ENCODE measurements around the gene MAP2. TPM values are rescaled to one million over a fixed set of nuclear protein-coding genes. Genes with fewer than 3 reads are reported as not detected.

Gene MAP2
- total RNA-seq, 1 experiment from 2014 or later: 71.1 TPM

DNA sequence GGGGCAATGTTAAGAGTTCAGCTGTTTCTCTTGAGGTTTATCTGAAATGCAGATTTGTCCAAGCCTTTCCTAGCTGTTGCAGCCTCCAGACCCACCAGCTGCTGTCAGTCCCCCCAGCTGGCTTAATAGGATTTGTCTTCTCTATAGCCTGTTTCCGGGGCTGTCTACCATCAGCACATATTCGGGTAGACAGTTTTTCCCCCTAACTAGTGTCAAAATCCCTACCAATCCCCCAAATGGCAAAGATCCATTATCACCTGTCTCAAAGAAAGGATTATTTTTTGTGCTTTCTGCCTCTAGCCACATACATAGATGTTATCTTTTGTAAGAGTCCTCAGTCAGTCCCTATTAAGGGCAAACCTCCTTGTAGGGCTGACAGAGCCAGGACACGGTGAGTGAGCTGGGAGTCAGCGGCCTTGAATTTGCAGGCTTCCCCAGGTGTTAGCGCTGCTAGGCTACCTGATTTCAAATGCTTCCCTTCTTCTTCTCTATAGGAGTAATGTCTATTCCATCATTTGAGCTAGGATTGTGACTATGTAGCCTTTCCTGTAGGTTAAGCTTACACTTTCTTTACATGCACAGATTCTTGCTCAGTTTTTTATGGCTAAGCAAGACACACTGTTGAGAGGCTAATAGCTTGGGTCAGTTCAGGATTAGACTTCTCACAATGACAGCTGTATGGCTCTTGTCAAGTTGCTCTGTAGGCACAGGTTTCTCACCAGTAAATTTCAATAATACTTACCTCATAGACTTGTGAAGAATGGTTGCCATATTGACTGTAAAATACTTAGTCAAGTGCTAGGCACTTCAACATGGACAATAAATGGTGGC is 176.7 kb downstream of the MAP2 start:
- Histone ChIP-seq H3K27ac (no peak overlapping the region), H3K4me2 (no peak overlapping the region), H3K9me2 (ENCODE audit: insufficient read depth) (no peaks in the 10 kb centered on the region), H3K27me3 (ENCODE audit: insufficient read depth, low read depth) (no peaks in the 10 kb centered on the region), H3K36me3 (ENCODE audit: low read depth) (no peaks in the 10 kb centered on the region), H2AFZ (no peak overlapping the region), H3K4me3 (no peak overlapping the region), H4K20me1 (ENCODE audit: insufficient read depth) (no peaks in the 10 kb centered on the region), H3K4me1 (replicated peaks; ENCODE audit: insufficient read depth) (no peaks in the 10 kb centered on the region), H3F3A (ENCODE audit: insufficient read depth, low read depth) (no peaks in the 10 kb centered on the region), H3K9me3 (ENCODE audit: insufficient read depth, low read depth) (no peaks in the 10 kb centered on the region), H3K79me2 (ENCODE audit: low read depth) (no peaks in the 10 kb centered on the region)
- POLR2A ChIA-PET (ENCODE audit: unreplicated experiment): no interaction called here
- intact Hi-C loops (cut with micrococcal nuclease; ENCODE audit: unreplicated experiment): no loop called here
- DNase-seq: no peak
- CTCF ChIA-PET: no interaction called here
- BruUV-seq (replicated peaks): no TSS peak
- TF ChIP-seq EZH2 (IDR thresholded peaks at IDR 0.05; ENCODE audit: low read depth): no peak
- TF ChIP-seq, protein P1, sequence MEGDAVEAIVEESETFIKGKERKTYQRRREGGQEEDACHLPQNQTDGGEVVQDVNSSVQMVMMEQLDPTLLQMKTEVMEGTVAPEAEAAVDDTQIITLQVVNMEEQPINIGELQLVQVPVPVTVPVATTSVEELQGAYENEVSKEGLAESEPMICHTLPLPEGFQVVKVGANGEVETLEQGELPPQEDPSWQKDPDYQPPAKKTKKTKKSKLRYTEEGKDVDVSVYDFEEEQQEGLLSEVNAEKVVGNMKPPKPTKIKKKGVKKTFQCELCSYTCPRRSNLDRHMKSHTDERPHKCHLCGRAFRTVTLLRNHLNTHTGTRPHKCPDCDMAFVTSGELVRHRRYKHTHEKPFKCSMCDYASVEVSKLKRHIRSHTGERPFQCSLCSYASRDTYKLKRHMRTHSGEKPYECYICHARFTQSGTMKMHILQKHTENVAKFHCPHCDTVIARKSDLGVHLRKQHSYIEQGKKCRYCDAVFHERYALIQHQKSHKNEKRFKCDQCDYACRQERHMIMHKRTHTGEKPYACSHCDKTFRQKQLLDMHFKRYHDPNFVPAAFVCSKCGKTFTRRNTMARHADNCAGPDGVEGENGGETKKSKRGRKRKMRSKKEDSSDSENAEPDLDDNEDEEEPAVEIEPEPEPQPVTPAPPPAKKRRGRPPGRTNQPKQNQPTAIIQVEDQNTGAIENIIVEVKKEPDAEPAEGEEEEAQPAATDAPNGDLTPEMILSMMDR (conservative IDR thresholded peaks at IDR 0.05): no peak

DNA sequence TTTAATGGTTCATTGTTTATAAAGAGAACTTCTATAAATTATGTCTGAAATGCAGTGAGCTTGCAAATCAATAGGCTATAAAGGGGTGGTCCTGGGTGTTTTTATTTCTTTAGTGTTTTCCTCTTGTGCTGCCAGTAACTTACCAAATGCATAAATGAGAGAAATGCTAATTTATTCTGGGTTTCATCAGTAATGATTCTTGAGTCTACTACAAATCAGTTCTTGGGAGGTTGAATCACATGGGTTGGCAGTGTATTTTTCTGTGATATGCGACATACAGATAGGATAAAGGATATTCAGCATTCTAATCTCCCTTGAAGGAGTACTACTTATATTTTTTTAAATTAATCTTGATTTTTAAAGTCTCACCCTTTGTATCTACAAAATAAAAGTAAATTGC is 177.7 kb downstream of the MAP2 start:
- intact Hi-C loops (cut with micrococcal nuclease; ENCODE audit: unreplicated experiment): no loop called here
- ChIA-PET CTCF (no interaction called here), POLR2A (ENCODE audit: unreplicated experiment) (no interaction called here)

DNA sequence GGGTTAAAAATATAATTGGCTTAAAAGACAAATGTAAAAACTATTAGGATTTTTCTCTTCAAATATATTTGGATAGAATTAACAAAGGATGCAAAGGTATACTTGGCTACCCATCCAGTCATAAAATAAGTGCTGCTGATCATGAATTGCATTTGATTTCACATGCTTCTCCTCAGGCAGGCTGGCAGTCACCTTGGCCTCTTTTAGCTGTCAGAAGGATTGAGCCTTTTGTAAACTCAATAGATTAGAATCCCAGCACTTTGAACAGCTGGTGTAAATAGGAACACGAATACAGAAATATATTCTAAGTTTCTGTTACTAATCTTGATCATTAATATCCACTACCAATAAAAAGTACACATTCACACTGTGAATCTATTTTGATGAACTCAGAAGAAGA is 178.4 kb downstream of the MAP2 start:
- Histone ChIP-seq H3K4me3 (no peak overlapping the region), H3F3A (ENCODE audit: insufficient read depth, low read depth) (no peaks in the 10 kb centered on the region), H2AFZ (no peak overlapping the region), H3K4me1 (replicated peaks; ENCODE audit: insufficient read depth) (no peaks in the 10 kb centered on the region), H3K27me3 (ENCODE audit: insufficient read depth, low read depth) (no peaks in the 10 kb centered on the region), H3K9me2 (ENCODE audit: insufficient read depth) (no peaks in the 10 kb centered on the region), H3K36me3 (ENCODE audit: low read depth) (no peaks in the 10 kb centered on the region), H3K4me2 (no peak overlapping the region), H3K9me3 (ENCODE audit: insufficient read depth, low read depth) (no peaks in the 10 kb centered on the region), H4K20me1 (ENCODE audit: insufficient read depth) (no peaks in the 10 kb centered on the region), H3K27ac (no peak overlapping the region), H3K79me2 (ENCODE audit: low read depth) (no peaks in the 10 kb centered on the region)
- intact Hi-C loops (cut with micrococcal nuclease; ENCODE audit: unreplicated experiment): no loop called here
- DNase-seq: no peak
- POLR2A ChIA-PET (ENCODE audit: unreplicated experiment): no interaction called here
- CTCF ChIA-PET: no interaction called here
- TF ChIP-seq, protein P1 (conservative IDR thresholded peaks at IDR 0.05): no peak
- no peak for TF ChIP-seq EZH2 (IDR thresholded peaks at IDR 0.05; ENCODE audit: low read depth)
- no TSS peak for BruUV-seq (replicated peaks)

More for the DNA sequence above, 177.7 kb downstream of the MAP2 start:
- Histone ChIP-seq H3K4me1 (replicated peaks; ENCODE audit: insufficient read depth) (no peaks in the 10 kb centered on the region), H3K36me3 (ENCODE audit: low read depth) (no peaks in the 10 kb centered on the region), H3K4me3 (no peak overlapping the region), H3K9me3 (ENCODE audit: insufficient read depth, low read depth) (no peaks in the 10 kb centered on the region), H3K79me2 (ENCODE audit: low read depth) (no peaks in the 10 kb centered on the region), H2AFZ (no peak overlapping the region), H3K9me2 (ENCODE audit: insufficient read depth) (no peaks in the 10 kb centered on the region), H3K4me2 (no peak overlapping the region), H3K27ac (no peak overlapping the region), H3K27me3 (ENCODE audit: insufficient read depth, low read depth) (no peaks in the 10 kb centered on the region), H3F3A (ENCODE audit: insufficient read depth, low read depth) (no peaks in the 10 kb centered on the region), H4K20me1 (ENCODE audit: insufficient read depth) (no peaks in the 10 kb centered on the region)
- no TSS peak for BruUV-seq (replicated peaks)
- no peak for DNase-seq
- TF ChIP-seq, protein P1 (conservative IDR thresholded peaks at IDR 0.05): no peak
- no peak for TF ChIP-seq EZH2 (IDR thresholded peaks at IDR 0.05; ENCODE audit: low read depth)

Data from PC-9 (cell line).